Right atrium auricular region (tissue), 2 donors: ENCODE results near the gene KCTD2. TPM values are rescaled to one million over a fixed set of nuclear protein-coding genes. Genes with fewer than 3 reads are reported as not detected.
"Not testable (repeated sequence)": the region's sequence is repeated elsewhere in the genome, so short reads cannot be mapped to it uniquely, and the experiment has no call there.

ENCODE experiments used
- DNase-seq: peaks from one replicate; pipeline ENCODE4 v3.0.0-alpha.2; 2019; ENCODE audit warnings: low spot score
- H3K27ac ChIP-seq, 2 donors: fragments of 200-600 bp; sonication (generic); 1 replicate in 1 of 2; 2 replicates in 1 of 2; pipeline ENCODE4 v1.5.1; 2016 to 2019
- H3K27me3 ChIP-seq, 2 donors: fragments of 200-600 bp; sonication (generic); one replicate each; pipeline versions ENCODE4 v1.5.1 to v1.6.0; 2017 to 2019
- H3K36me3 ChIP-seq: fragments of 200-600 bp; sonication (generic); one replicate; pipeline ENCODE4 v1.5.1; 2016
- H3K4me1 ChIP-seq, 2 donors: fragments of 200-600 bp; sonication (generic); one replicate each; pipeline versions ENCODE4 v1.5.1 to v1.6.0; 2017 to 2019
- H3K4me3 ChIP-seq, 2 donors: fragments of 200-600 bp; sonication (generic); 1 replicate in 1 of 2; 2 replicates in 1 of 2; pipeline ENCODE4 v1.5.1; 2017 to 2019; ENCODE audit warnings: mild to moderate bottlenecking in 1 of 2, moderate library complexity in 1 of 2
- H3K9me3 ChIP-seq, 2 donors: fragments of 200-600 bp; sonication (generic); one replicate each; pipeline ENCODE4 v1.5.1; 2019
- total RNA-seq, 2 donors: library from RNA; depleted of rRNA; stranded (reverse); fragments of >200 nt; gene quantifications; one replicate each; pipeline ENCODE4 v1.1.0, GENCODE V29; 2016
- TF ChIP-seq, protein P1 (sequence below), 2 donors: fragments of 200-600 bp; sonication (generic); IDR thresholded peaks; one replicate each; pipeline ENCODE4 v1.5.1; 2019; ENCODE audit warnings: antibody characterized with exemption in 2 of 2

The KCTD2 gene
- total RNA-seq, 2 donors from 2014 or later: 17.9 to 28.4 TPM

DNA sequence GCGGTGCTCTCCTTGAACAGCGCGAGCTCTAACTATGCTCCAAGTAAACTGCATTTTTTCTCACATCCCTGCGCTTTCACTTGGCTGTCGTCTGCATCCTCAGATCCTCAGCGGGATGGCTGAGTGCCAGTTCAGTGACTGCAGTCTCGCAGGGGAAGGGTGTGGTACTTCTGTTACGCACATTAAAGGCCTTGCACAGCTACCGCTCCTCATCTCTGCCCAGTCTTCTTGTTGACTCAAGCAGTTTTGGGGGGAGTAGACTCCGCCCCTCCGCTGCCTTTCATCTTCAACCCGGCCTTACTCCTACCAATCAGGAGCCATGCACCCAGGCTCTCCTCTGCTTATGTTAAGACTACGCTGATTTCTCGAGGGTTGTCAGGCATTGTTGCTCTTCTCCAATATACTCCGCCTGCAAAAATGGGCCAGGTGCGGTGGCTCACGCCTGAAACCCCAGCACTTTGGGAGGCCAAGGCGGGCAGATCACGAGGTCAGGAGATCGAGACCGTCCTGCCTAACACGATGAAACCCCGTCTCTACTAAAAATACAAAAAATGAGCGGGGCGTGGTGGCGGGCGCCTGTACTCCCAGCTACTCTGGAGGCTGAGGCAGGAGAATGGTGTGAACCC lies 10.3 kb upstream of the KCTD2 start:
- Histone ChIP-seq H3K27me3 (no peaks in the 10 kb centered on the region), H3K27ac (peak overlapping the region; percentile 95 to 98), H3K36me3 (peaks cover 36% of the 10 kb centered on the region), H3K4me1 (peaks cover 0 to 44% of the 10 kb centered on the region in 2 donors), H3K4me3 (peak overlapping the region in 1 of 2 donors; percentile 26), H3K9me3 (no peaks in the 10 kb centered on the region)
- TF ChIP-seq, protein P1, sequence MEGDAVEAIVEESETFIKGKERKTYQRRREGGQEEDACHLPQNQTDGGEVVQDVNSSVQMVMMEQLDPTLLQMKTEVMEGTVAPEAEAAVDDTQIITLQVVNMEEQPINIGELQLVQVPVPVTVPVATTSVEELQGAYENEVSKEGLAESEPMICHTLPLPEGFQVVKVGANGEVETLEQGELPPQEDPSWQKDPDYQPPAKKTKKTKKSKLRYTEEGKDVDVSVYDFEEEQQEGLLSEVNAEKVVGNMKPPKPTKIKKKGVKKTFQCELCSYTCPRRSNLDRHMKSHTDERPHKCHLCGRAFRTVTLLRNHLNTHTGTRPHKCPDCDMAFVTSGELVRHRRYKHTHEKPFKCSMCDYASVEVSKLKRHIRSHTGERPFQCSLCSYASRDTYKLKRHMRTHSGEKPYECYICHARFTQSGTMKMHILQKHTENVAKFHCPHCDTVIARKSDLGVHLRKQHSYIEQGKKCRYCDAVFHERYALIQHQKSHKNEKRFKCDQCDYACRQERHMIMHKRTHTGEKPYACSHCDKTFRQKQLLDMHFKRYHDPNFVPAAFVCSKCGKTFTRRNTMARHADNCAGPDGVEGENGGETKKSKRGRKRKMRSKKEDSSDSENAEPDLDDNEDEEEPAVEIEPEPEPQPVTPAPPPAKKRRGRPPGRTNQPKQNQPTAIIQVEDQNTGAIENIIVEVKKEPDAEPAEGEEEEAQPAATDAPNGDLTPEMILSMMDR (IDR thresholded peaks at IDR 0.05): no peak
- peak; percentile 97 for DNase-seq

DNA sequence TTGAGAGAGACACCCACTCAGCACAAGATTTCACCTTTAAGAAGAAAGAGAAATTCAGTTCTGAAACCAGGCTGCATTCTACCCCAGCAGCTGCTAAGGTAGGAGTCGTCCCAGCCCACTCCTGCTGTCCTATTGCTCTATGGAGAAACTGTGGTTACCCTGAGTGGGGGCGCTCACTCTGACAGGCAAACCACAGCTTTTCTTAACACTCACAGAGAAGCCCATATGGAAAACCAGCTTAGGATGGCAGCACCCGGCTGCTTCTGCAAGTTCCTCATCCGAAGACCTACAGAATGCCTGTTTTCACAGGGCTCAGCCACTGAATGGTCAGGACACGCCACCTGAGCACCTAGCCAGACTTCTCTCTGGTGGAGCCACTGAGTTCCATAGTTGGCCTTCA lies 7.8 kb upstream of the KCTD2 start:
- H3K27ac ChIP-seq: no peak overlapping the region
- DNase-seq: no peak
- TF ChIP-seq, protein P1 (IDR thresholded peaks at IDR 0.05): no peak
- H3K4me1 ChIP-seq: peaks cover 0 to 20% of the 10 kb centered on the region in 2 donors
- peaks cover 44% of the 10 kb centered on the region for H3K36me3 ChIP-seq
- no peaks in the 10 kb centered on the region for H3K27me3 ChIP-seq
- no peak overlapping the region for H3K4me3 ChIP-seq
- H3K9me3 ChIP-seq: no peaks in the 10 kb centered on the region

DNA sequence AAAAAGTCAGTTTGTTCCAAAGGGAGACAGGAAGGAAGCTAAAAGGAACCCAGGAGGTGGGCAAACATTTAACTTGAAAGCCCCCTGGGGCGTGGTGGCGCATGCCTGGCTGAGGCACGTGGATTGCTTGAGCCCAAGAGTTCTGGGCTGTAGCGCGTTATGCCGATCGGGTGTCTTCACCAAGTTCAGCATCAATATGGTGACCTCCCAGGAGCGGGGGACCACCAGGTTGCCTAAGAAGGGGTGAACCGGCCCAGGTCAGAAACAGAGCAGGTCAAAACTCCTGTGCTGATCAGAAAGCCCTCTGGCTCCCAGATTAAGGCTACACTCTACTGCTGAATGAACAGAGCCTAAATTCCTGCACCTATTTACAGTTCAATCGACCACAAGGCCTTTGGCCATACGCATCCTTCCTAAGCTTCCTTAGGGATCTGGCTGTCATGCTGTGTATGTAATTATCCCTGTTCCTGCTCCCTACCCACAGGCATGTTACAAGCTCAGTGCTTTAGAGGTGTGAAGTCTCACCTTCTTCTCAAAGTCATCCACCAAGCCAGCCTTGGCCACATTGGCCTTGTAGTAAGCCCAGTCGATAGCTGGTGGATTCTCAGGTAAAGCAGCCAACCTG lies 5.3 kb upstream of the KCTD2 start:
- no peak for DNase-seq
- no peaks in the 10 kb centered on the region for H3K27me3 ChIP-seq
- TF ChIP-seq, protein P1 (IDR thresholded peaks at IDR 0.05): no peak

GRCh38 chr17:75043789-75044188 lies 3.2 kb upstream of the KCTD2 start:
- not testable (repeated sequence) for H3K9me3 ChIP-seq, H3K27me3 ChIP-seq, DNase-seq, H3K27ac ChIP-seq, H3K4me3 ChIP-seq
- Histone ChIP-seq H3K36me3 (peaks cover 36% of the 10 kb centered on the region), H3K4me1 (peaks cover 0 to 25% of the 10 kb centered on the region in 2 donors)

More for the DNA sequence above, 5.3 kb upstream of the KCTD2 start:
- Histone ChIP-seq H3K27ac (no peak overlapping the region), H3K9me3 (no peaks in the 10 kb centered on the region), H3K36me3 (peaks cover 44% of the 10 kb centered on the region), H3K4me1 (peaks cover 0 to 13% of the 10 kb centered on the region in 2 donors), H3K4me3 (no peak overlapping the region)

- Histone ChIP-seq H3K4me1 (peaks cover 0 to 34% of the 10 kb centered on the region in 2 donors), H3K27me3 (no peaks in the 10 kb centered on the region), H3K4me3 (no peak overlapping the region), H3K27ac (no peak overlapping the region), H3K9me3 (no peaks in the 10 kb centered on the region), H3K36me3 (peaks cover 28% of the 10 kb centered on the region)
- no peak for DNase-seq
- TF ChIP-seq, protein P1 (IDR thresholded peaks at IDR 0.05): no peak
These were observed 2.3 kb upstream of the KCTD2 start for GRCh38 chr17:75044716-75045115.

GRCh38 chr17:75045946-75046406 lies 1.0 kb upstream of the KCTD2 start:
- peaks cover 0 to 34% of the 10 kb centered on the region in 2 donors for H3K4me1 ChIP-seq
- H3K36me3 ChIP-seq: peaks cover 25% of the 10 kb centered on the region
- DNase-seq, H3K9me3 ChIP-seq, H3K27me3 ChIP-seq: not testable (repeated sequence)
- H3K27ac ChIP-seq: peak overlapping the region; percentile 97 to 100
- H3K4me3 ChIP-seq: peak overlapping the region; percentile 88 to 100
